Epidermal melanocyte (primary cell): ENCODE results near the gene IL17B.

Experiments used
- DNase-seq: peaks from one replicate; pipeline ENCODE4 v3.0.0; 2011; ENCODE audit warnings: low spot score; ENCODE audit not compliant: insufficient read length

IL17B gene

DNA sequence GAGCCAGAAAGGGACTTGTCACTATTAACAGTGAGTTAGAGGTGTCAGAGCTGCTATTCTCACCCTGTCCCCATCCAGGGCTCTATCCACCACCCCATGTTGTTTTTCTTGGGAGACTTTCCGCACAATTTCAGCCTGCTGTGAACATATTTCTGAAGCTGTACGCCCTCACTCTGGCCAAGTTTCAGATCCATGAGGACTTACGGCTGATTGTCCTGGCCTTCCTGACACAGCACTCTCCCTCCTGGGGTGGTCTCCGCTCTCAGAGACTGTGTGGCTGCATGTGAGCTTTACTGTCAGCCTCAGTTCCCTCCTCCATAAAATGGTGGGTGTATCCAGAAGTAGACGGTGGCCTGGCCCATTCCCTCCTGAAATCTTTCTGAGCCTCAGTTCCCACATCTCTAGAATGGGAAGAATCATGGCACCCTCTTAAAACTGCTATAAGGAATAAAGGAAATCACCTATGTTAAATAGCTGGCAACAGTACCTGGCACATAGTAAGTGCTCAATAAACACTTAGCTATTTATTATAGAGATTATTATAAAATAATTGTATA, 804 bp upstream of the IL17B start:
- no peak for DNase-seq

DNA sequence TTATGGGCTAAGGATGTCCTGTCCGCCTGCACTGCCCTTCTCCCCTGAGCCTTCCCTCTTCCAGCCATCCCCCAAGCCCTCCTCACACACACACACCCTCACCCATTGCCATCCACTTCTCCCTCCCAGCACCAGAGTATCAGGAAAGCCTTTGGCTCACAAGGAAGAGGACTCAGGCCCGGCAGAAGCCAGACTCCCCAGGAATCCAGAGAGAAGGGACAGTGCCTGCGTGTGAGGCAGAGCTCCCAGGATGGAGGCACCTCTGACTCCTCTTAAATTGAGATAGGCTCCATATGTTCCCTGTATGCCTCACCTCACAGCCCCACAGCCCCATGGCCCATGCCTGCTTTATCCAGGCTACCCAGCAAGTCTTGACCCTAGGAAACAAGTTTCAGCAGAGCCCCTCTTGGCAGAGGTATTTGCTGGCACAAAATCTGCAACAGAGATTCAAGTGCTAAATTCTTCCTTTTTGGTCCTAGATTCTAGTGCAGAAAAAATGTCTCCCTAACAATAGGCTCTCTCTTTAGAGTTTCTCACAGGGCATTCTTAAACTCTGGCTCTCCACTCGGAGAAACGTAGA, 761 bp downstream of the IL17B start:
- no peak for DNase-seq

DNA sequence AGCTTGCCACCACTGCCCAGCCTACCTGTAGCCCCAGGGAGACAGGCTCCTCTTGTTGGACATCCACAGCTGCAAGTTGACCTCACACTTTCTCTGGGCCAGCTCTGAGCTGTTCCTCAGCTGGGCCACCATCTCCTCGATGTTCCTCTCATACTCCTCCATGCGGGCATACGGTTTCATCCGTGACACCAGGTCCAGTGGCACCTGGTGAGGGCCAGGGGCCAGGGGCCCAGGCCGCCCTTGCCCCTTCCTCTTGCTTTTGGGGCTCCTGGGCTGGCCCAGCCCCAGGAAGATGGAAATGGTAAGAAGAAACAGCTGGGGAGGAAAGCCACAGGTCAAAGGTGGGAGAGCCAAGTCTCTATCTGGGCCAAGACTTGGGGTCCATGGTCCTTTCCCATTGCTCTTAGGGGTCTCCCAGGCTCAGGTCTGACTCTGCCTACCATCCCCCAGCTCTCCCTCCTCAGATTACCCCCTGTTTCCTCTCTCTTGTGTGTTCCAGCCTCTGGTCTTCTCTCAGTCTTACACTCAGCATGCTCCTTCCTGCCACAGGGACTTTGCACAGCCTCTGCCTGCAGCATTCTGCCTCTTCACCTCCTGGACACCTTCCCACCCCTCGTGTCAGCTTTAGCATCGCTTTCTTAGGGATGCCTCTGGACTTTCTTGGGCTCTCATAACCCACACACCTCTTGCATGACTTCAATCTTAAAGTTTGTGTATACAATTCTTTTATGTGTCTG, 2.2 kb downstream of the IL17B start:
- DNase-seq, result no peak

DNA sequence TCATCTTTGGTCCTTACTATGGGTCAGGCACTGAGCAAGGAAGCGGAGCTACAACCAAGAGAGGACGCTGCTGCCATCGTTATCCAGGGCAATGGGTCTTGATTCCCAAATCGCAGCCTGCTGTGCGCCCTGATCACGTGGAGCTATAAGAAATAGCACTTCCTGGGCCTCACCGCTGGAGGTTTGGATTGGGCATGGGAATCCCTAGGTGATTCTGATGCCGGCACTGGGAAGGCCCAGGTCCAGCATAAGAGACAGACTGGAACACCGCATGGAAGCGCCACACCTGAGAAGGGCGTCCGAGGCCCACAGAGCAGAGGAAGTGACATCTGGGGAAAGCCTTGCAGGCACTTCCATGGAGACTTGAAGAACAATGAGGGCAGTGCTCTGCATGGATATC, 3.0 kb downstream of the IL17B start:
- no peak for DNase-seq

DNA sequence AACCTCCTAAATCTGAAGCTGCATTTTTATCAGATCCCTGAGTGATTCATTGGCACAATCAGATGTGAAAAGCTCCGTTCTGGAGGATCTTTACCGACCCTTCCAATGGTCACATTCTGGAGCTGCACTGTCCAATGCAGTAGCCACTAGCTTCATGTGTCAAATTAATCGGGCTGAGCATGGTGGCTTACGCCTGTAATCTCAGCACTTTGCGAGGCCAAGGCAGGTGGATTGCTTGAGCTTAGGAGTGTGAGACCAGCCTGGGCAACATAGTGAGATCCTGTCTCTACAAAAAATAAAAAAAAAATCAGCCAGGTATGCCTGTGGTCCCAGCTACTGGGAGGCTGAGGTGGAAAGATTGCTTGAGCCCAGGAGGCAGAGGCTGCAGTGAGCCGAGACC, 3.7 kb downstream of the IL17B start:
- no peak for DNase-seq

GRCh38 chr5:149374801-149375200, 4.3 kb downstream of the IL17B start:
- no peak for DNase-seq

DNA sequence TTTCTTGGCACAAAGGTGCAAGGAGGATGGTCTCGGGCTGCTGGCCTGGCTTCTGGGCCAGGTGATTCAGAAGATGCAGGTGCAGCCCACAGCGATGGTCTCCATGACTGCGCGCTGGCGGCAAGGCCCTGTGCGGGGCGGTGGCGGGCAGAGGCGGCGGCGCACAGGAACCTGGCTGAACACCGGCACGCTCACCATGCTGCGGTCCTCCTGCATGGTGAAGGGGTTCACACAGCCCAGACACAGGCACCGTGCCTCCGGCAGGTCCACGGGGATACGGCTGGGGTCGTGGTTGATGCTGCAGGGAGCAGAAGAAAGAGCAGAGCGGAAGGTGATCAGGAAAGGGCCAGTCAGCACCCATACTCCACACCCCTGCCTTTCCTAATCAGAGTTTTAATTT, 4.8 kb downstream of the IL17B start:
- no peak for DNase-seq

GRCh38 chr5:149372932-149373331, 6.2 kb downstream of the IL17B start:
- no peak for DNase-seq

DNA sequence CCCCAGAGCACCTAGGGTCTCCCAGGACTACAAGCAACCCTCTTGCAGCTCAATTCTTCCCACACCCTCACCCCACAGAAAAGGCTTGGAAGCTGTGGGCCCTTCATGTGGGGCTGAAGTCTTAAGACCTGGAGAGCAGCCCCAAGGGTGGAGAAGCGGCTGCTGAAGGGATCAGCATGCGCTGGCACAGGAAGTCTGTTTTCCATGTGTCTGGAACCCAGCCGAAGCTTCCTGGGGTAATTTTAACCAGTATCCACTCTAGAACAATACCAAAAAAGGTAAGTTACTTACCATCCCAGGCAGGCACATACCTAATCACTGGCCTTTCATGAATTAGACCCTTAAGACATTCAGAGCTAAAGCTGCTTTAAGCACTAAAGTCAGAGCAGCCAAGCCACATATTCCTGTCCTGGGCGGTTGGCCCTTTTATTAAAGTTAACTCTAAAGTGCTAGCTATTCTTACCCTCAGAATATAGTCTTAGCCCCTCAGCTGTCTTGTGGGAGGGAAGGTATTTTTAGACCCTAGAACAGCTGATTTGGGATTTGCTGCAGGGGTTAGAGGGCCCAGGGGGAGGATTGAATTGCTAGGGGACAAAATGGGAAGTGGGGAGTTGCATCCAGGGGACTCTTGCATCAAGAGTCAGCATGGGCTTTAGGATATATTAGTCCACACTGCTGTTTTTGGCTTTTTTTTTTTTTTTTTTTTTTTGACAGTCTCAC, 6.9 kb downstream of the IL17B start:
- no peak for DNase-seq

GRCh38 chr5:149371296-149371962, 7.7 kb downstream of the IL17B start:
- DNase-seq, result peak; percentile 50

DNA sequence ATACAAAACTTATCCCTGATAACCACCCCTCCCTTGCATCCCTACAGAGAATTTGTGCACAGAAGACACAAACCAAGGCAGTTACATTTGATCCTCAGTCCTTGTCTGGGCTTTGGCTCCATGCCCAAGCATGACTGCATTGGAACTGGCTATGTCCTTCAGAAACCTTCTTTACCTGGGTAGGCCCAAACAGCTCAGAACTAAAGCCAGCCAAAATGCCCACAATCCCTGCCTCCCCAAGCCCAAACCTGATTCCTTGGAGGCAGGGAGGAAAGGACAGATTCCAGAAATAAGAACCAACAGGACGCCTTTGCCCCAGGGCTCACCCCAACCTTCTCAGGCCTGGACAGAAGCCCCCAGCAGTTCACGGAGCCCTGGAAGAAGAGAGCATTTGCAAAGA, 8.2 kb downstream of the IL17B start:
- DNase-seq, result no peak

DNA sequence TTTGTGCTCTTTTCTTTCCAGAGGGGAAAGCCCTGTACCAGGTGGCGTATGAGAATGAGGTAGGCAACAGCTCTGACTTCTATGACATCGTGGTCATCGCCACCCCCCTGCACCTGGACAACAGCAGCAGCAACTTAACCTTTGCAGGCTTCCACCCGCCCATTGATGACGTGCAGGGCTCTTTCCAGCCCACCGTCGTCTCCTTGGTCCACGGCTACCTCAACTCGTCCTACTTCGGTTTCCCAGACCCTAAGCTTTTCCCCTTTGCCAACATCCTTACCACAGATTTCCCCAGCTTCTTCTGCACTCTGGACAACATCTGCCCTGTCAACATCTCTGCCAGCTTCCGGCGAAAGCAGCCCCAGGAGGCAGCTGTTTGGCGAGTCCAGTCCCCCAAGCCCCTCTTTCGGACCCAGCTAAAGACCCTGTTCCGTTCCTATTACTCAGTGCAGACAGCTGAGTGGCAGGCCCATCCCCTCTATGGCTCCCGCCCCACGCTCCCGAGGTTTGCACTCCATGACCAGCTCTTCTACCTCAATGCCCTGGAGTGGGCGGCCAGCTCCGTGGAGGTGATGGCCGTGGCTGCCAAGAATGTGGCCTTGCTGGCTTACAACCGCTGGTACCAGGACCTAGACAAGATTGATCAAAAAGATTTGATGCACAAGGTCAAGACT, 11.0 kb downstream of the IL17B start:
- DNase-seq, result no peak

DNA sequence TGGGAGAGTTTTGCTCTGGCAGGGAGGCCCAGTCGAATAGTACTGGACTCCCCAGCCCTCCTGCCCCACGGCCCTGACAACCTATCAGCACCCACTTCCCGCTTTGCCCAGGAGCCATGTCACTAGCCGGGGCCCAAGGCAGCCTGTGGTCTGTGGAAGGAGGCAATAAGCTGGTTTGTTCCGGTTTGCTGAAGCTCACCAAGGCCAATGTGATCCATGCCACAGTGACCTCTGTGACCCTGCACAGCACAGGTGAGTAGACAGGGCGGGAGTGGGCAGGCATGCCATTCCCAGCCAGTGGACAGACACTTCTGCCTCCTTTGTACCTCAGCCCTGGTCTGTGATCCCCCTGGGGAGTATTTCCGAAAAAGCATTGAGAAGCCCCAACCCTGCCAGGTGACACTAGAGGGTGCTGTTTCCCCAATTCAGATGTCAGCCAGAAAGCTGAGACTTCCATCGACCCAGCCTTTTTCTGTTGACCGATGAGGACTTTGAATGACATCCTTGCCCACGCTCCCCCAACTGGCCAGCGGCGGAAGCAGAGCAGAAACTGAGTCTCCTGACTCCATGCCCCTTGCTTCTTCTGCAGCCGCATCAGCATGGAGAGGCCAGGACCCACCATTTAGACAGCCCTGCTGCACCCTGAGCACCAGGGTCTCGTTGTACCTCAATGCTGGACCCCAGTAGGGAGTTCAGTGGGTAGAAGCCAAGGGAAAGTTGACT, 11.7 kb downstream of the IL17B start:
- DNase-seq, result peak; percentile 79

GRCh38 chr5:149366169-149366729, 12.8 kb downstream of the IL17B start:
- no peak for DNase-seq

GRCh38 chr5:149365418-149365817, 13.7 kb downstream of the IL17B start:
- no peak for DNase-seq

GRCh38 chr5:149364719-149365118, 14.4 kb downstream of the IL17B start:
- DNase-seq, result no peak

GRCh38 chr5:149363936-149364335, 15.2 kb downstream of the IL17B start:
- DNase-seq, result no peak

- no peak for DNase-seq
Observed at GRCh38 chr5:149363358-149363757, 15.7 kb downstream of the IL17B start.

GRCh38 chr5:149362541-149362940, 16.6 kb downstream of the IL17B start:
- DNase-seq, result no peak

DNA sequence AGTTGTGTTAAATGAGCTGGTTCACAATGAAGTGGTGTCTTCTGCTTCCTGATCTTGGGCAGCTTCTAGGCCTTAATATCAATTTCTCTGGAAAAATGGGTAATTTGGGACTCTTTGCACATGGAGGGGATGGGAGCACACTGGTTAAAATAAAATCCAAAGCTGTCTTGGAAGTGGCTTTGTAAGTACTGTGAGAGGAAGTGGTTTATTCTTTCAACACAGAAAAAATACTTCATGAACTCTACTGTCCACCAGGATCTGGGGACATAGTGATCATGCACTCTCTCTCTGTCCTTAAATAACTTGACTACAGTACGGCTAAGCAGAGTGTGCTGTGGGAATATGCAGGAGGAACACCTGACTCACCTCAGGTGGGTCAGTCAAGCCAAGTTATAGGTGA, 18.8 kb downstream of the IL17B start:
- no peak for DNase-seq
